ENCODE results near the gene CTIF.
A peak's percentile ranks its signal among the peaks of the same experiment; 100 is the strongest.

Gene CTIF

DNA sequence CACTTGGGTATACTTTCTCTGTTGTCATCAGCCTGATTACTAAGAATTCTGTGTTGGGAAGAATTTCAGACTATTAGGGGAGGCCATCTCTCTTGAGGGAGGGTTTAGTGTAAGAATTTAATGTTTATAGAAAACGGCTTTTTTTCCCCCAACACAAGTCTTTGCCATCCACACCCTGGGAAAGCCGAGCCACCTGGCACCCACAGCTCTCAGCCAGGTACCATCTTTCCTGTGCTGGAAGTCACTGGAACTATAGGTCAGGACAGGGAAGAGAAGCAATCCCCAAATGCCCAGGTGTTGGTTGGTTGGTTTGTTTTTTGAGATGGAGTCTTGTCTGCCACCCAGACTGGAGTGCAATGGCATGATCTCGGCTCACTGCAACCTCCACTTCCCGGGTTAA, 256.9 kb downstream of the CTIF start:
- DNase-seq: no peak

DNA sequence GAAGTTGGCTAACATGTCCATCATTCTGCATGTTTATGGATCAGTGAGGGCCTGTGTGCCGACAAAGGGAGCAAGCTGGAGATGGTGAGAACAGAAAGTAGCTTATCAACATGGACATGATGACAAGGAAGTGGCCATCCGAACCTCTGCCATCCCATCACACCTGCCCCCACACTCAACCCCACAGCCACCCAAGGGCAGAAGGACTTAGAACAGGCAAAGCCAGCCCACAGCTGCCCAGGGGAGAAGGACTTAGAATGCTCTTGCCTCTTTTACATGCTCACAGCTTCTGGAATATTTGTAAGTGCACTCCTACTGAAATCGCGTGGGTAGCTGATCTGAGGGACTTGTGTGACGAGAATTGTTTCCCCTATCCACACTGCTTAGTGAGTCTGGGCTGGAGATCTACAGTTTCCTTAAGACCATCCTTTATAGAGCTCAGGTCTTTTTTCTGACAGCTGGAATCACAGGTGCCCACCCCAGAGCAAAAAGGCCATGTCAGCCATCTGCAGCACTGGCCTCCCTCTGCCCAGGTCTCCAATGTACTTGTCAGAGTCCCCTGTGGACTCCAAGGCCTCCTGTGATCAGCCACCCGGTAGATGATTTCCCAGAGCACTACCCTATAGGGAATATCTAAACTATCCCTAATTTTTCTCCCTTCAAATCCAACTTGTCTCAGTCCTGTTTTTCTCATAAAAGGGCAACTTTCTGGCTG, 257.8 kb downstream of the CTIF start:
- DNase-seq: no peak

DNA sequence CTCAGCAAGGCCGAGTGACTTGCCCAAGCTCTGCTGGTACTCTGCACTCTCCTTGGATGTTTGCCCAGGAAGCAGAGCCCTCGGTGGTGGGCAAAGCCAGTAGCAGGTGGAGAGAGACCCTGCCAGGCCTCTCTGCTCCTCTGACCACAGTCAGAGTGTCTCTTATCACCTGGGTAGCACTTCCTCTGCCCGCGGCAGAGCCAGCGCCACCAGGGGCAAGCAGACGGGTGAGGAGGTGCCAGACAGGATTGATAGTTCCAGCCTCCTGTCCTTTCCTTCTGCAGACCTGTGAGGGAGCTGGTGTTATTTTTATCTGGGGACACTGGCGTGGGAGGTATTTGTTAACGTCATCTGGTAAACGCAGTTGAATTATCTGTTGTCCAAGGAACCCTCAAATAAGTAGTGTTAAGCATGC, 259.0 kb downstream of the CTIF start:
- DNase-seq: no peak

DNA sequence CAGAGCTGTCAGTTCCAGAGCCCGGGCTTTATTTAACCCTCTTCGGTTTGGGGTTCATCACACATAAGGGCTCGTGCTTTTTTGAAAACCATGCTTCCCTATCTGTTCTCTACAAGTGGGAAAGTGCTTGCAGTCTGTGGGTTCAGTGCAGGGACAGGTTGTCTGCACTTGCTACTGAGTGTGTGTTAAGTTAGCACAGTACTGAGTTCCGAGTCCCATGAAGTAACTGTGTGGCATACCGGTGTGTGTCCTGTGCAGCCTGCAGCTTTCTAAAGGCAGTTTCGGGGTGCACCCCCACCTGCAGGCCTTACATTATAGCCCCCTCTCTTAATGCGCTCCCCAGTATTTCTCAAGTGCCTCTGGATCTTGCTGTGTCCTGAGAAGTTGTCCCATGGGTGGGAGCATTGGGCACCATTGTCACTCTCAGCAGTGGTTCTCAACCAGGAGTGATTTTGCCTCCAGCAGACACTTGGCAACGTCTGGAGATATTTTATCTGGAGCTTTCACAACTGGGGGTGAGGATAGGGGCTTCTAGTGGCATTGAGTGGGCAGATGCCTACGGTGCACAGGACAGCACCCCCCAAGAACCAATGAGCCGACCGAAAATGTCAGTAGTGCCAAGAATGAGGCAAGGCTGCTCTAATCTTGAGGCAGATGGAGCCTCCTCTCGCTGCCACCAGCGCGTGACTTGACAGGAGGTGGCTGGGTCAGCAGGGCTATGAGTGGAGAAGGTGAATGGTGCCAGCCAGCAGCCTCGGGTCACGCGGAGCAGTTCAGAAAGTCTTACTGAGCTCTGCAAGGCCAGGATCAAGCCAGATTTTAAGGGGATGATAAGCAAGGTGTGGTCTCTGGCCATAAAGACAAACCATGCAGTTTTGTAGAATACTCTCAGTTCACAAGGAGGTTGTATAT, 259.8 kb downstream of the CTIF start:
- DNase-seq: no peak

DNA sequence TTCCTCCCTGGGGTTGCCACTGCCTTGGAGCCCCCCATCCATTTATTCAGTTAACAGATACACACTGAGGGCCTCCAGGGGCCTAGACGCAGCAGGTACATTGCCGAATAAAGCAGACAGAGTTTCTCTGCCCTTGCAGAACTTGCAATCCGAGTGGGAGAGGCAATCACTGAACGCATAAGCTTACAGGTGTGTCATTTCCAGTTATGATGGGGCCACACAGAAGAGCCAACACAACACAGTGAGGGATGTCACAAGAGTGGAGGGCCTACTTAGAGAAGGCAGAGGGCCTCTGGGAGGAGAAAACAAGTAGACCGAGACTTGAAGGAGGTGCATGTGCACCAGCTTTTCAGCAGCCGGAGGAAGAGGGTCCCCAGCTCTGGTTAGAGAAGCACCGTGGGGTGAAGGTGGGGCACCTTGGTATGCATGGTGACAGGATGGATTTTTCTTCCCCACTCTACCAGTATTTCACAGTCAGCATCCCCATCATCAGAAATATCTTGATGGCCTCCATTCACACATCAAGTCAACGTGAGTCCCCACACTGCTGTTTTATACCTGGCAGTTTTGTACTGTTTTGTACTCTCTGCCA, 261.0 kb downstream of the CTIF start:
- no peak for DNase-seq

DNA sequence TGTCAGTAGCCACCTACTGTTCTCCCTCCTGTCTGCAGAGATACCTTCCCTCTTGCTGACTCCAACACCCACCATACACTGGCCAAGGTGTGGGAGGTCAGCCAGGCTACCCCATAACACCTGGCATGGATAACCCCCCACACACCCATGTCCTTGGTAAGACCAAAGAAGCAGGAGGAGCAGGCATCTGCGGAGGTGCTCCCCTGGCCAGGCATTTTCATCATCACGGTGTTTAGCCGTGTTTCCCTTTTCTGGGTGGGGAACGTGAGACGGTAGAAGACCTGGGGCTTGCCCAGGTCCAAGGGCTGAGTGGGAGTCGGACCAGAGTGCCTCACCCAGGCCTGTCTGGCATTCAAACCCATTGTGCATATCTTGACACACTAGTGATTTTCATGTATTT, 261.6 kb downstream of the CTIF start:
- DNase-seq: no peak

DNA sequence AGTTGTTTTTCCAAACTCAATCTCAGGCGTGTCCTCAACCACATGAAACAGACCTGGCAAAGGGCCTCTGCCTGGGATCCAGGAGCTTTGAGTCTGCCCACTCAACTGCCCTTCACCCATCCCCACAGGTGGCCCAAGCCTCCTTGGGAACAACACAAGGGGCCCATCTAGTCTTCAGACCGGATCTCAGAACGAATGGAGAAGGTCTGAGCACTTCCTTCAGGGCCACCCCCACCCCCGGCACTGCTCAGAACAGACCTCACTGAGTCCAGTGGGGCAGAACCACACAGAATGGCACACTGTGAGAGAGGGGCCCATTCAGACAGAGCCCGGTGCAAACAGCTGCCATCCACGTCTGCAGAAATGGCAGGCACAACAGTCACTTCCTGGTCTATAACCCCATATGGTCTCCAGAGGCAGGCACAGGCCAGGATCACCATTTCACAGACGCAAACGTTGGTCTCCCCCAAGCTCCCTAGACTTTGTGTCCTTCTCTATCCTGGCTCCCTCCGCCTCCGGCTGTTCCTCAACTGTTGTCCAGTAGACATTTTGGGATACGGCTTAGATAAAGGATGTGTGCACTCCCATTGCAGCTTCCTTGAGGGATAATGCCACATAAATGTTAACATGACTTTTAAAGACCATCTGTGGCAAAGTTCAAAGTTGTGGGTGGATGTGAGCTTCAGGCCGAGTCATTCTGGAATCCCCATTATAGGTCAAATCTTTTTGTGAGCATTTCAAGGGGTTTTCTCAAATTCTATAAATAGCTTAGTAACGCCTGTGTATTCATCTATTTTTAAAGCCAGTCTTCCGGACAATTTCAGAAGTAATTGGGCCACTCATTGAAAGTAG, 262.3 kb downstream of the CTIF start:
- no peak for DNase-seq

DNA sequence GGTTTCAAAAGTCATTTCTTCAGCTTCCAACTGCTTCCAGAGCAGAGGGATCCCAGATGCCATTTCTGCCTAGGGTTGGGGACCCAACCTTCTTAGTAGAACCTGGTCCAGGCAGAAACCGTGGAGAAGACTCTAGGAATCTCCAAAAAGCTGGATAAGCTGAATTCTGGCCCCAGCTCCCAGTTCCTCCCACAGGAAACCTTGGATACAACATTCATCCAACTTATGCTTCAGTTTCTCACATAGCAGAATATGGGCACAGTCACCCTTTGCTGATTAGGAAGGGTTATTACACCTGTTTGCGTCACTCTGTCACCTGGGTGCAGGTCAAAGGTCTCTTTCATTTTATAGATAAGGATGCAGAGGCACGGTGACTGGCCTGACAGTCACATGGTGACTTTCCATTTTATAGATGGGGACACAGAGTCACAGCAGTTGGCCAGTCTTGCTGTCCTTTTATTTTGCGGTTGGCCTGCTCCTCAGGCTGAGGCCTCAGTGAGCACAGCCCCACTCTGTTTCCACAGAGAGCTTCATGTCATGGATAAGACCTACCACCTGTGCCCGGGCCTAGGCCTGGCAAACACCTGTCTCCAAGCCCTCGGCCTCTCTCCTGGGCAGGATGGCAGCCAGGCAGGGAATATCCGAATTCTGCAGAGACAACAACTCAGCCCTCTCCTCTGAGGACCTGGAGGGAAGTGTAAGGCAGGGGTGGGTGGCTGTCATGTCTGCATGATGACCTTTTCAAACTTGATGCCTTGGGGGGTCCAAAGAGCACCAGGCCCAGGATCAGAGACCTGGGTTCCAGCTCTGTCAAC, 263.1 kb downstream of the CTIF start:
- no peak for DNase-seq

DNA sequence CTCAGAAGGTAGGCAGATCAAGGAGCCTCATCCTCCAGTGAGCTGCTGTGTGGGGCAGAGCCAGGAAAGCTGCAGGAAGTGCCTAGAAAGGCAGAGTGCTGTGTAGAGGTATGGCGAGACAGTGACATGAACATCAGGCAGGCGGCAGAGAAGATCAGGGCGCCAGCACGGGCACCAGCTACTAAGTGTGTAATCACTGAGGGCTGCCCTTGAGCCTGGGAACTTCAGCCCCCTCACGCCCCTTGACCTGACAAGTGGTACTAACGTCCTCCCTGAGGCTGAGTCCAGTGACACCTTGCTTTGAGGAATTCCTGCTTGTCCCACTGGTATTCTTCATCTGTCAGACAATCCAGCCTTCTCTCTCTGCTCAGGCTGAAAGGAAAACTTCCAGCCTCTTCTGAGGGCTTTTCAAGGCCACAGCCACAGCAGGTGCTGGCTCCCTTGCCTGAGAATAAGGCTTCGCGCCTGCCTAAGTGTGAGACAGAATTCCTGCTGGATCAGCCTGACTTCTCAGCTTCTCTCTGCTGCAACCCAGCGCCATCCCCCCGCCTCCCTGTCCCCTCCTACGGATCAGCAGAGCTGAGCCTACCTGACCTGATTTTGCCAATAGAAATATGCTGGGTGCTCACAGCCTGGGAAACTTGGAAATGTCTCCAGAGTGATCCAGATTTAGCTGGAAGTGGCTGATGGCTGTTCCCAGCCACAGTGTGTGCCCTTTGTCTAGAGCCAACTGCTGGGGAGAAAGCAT, 263.9 kb downstream of the CTIF start:
- DNase-seq: no peak

DNA sequence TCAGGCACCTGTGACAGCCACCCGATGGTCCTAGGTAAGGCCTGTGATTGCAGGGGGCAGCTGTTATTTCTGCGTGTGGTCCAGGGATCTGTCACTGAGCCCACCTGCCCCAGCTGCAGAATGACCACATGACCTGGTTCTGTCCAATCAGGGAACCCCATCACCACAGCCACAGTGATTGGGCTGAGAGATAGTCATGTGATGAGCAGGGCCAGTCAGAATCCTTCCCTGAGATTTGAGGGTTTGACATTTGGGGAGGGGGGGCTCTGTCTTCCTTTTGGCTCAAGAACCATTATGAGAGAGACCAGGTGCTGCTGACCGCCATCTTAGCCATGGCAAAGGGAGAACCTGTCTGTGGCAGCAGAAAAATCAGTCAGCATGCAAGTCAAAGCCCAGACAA, 264.7 kb downstream of the CTIF start:
- no peak for DNase-seq

DNA sequence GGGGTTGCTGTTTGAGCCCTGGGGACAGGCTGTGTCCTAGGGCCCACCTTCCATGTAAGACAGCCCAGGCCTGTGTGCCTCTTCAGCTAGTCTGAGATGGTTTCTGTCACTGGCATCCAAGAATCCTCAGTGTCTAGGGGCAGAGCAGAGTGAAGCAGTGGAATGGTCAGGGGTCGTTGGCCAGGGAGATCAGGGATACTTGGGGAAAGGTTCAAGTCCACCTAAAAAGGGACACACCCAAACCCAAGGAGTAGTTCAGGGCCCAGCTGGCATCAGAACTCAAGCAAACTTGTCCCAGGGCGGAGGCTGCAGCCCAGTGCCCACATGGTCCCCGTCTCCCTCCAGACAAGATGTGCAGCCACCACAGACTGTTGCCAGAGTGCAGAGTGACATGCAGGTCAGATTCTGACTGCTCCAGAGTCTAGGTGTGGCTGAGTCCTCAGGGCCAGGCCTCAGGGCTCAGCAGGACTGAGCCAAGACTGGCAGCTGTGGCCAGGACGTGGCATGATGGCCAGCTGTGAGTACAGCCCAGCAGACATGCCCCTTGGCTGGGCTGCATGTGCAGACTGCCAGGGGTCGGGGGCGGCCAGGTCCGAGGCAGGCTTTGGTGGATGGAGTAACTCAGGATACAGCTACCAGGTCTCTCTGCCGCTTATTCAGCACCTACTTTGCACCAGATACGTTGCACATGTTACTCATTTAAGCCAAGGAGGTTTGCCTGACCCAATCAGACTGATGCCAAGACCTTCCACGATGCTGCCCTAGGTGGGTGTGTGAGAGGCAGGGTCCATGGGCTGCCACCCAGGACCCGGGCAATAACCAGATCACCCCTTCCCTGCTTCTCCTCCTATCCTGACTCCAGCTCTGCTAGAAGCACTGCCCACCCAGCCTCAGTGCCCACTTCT, 265.4 kb downstream of the CTIF start:
- DNase-seq: no peak

DNA sequence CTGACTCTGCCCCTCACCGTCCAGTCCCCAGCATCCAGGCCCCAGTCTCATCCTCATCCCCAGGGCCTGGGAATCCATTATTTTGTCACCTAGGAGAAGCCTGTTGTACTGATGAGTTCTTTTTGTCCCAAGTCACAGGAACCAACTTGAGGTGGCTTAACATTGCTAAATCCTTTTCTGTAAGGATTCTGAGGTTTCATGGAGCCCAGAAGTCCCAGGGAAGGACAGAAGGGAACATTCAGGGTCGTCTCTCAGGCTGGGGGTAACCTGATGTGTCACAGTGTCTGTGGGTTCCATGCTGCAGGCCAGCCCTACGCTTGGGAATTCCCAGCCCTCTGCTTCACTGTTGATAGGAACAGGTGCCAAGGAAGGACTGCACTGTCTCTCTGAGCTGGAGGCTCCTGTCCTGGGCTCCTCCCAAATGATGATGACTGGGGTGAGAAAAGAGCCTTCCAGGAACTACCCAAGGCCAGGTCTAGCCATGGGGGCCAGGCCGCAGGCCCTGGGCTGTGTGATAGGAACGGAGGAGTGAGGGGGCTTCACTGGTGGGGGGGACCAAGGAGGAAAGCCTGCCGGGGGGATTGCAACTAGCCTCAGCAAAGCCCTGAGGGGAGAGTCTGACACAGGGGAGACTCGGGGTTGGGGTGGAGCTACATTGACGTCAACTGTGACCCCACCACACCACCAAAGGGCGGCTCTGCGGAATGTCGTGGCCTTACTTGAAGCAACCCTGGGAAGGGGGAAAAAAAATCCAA, 266.2 kb downstream of the CTIF start:
- no peak for DNase-seq

DNA sequence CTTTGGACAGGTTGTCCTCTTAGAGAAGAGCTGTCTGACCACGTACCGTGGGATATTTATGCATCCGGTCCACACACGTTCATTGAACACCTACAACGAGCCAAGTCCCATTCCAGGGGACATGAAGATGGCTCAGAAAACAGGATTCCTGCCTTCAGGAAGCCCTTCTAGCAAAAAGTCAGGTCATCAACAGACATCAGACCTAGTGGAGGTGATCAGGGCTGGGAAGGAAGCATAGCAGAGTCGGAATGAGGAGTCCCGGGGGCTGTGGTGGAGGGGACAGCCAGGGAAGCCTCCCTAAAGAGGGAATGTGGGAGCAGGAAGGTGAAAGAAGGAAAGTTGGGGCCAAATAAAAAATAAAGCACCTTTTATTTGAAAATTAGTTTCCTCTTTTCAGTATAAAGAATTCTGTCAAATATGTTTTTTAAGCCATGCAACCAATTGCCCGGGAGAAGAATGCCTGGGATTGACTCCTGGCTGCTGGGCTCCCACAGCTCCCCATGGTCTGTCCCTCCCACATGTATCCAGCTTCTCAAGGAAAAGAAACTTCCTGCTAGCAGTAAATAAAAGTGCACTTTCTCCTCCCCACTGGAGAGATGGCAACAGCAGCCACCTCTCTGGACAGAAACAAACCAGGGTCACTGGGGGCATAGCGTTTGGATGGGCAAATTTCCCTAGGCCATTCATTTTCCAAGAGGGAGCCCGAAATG, 267.1 kb downstream of the CTIF start:
- no peak for DNase-seq

DNA sequence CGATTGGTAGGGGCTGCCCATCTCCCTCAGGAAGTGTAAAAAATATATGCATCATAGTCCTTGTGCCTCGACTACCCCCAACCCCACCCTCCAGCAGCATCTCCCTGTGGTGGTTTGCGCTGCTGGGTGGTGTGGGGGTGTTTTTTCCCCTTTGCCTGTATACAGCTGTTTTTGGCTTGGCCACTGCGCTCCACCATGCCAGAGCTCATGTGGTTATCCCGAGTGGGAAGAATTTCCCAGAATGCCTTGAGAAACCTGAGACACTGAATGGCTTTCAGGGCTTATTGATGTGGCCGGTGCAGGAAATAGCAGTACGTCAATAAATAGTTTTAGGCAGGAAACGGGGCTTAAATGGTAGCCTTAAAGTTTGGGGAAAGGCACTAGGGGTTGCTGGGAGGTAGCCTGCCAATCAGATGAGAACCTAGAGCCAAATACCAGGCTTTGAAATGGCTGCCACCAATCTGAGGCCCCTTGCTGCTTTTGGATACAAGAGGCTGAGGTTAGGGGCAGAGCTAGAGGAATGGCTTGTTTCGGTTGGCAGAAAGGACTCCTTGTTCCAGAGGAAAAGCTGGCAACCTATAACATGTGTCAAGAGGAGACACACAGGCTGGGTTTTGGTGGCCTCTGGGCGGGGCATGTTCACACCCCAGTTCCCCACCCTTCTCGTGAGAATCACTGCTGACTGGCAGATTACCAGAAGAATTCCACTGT, 267.9 kb downstream of the CTIF start:
- DNase-seq: peak; percentile 29 to 63

DNA sequence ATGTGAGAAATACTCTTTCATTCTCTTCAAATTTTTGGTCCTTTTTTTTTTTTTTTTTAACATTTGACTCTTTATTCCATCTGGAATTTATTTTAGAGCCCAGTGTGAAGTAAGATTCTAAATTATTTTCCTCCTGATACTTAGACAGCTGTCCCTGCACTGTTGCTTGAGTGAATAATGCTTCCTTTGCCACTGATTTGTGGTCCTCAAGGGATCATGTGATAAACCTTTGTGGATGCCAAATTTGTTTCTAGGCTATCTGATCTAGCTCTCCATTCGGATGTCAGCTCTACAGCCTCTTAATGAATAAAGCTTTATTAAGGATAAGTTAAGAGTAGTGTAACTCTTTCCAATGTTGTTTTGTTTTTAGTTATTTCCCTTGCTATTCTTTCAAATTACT, 269.6 kb downstream of the CTIF start:
- DNase-seq: no peak

DNA sequence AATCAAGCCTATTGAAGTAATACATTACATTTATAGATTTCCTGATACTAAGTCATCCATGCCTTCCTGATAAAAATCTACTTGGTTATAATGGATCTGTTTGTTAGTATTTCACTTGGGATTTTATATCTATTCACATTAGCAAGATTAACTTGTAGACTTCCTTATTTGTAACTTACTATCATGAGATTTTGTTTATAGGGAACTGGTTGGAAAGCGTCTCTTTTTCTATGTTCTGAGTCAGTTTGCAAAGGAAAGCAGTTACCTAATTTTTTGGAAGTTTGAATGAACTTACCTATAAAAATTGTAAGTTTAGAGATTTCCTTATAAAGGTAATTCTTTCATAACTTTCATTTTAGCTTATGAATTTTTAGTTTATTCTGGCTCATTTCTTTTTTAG, 270.5 kb downstream of the CTIF start:
- DNase-seq: no peak

DNA sequence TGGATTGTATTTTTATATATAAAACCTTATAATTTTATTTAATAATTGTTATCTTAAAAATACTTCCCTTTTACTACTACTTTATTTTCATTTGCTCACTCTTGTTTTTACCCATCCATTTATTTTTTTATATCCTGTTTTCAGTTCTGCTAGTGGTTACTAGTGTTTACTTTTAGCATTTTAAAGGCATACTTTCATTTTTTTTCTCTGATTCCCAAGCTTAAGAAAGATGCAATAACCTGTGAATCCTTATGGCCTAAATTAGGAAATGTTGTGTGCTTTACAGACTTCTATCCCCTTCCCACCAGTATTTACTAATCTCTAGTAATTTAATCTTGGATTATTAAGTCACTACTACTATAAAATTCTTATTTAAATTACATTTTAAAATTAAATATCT, 272.0 kb downstream of the CTIF start:
- DNase-seq: no peak

DNA sequence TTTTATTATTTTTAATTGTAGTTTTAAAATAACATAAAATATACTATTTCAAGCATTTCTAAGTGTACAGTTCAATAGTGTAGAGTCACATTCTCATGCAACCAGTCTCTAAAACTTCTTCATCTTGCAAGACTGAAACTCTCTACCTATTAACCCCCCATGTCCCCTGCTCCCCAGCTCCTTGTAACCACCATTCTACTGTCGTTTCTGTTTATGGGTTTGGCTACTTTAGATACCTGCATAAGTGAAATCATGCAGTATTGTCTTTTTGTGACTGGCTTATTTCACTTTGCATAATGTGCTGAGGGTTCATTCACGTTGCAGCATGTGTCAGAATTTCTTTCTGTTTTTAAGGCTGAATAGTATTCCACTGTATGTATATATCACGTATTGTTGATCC, 272.6 kb downstream of the CTIF start:
- DNase-seq: no peak

Measured in CD4-positive, alpha-beta T cell treated with Interleukin-1 beta for 1 hour (primary cell).